Keratinocyte (primary cell): Measurements from ENCODE around the gene BCAS3. TPM values are rescaled to one million over a fixed set of nuclear protein-coding genes. Genes with fewer than 3 reads are reported as not detected.

Experiments used
- DNase-seq: peaks from one replicate; pipeline ENCODE4 v3.0.0-alpha.2; 2011; ENCODE audit warnings: low read depth, missing footprints, low spot score
- FAIRE-seq: peaks from 2 replicates; lab custom pipeline; 2011; peaks lifted over from hg19 to GRCh38; lab: Jason Lieb, UNC
- H2AFZ ChIP-seq: 2 replicates; pipeline ENCODE4 v1.6.0; 2012; ENCODE audit warnings: low read length, control low read depth, inconsistent platforms; ENCODE audit not compliant: control insufficient read depth
- H3K27ac ChIP-seq: 2 replicates; pipeline ENCODE4 v1.5.1; 2011; ENCODE audit warnings: low read length; ENCODE audit not compliant: control insufficient read depth, insufficient read depth
- H3K27me3 ChIP-seq: 3 replicates; pipeline ENCODE4 v1.6.0; 2011; ENCODE audit warnings: low read length; ENCODE audit not compliant: control insufficient read depth, insufficient read depth; ENCODE audit errors: extremely low read depth
- H3K36me3 ChIP-seq, 2 experiments: 2 replicates in 1 of 2; 3 replicates in 1 of 2; pipeline ENCODE4 v1.5.1; 2011; ENCODE audit warnings: low read length in 2 of 2, mild to moderate bottlenecking in 1 of 2; ENCODE audit not compliant: control insufficient read depth in 2 of 2, insufficient read depth in 2 of 2; ENCODE audit errors: extremely low read depth in 1 of 2
- H3K4me1 ChIP-seq: 3 replicates; pipeline ENCODE4 v1.5.1; 2011; ENCODE audit warnings: low read length; ENCODE audit not compliant: control insufficient read depth, insufficient read depth; ENCODE audit errors: extremely low read depth
- H3K4me2 ChIP-seq: 3 replicates; pipeline ENCODE4 v1.6.0; 2011; ENCODE audit warnings: low read depth, low read length; ENCODE audit not compliant: control insufficient read depth, insufficient read depth; ENCODE audit errors: extremely low read depth
- H3K4me3 ChIP-seq, 3 experiments: fragments of 200-600 bp in 1 of 3; sonication (generic) in 1 of 3; 2 replicates in 2 of 3; 3 replicates in 1 of 3; pipeline ENCODE4 v1.5.1; 2011 to 2016; ENCODE audit warnings: low read length in 3 of 3, mild to moderate bottlenecking in 3 of 3, control low read depth in 2 of 3, inconsistent platforms in 1 of 3, low read depth in 1 of 3, mixed read lengths in 1 of 3, mixed run types in 1 of 3, moderate library complexity in 1 of 3; ENCODE audit not compliant: control insufficient read depth in 2 of 3, insufficient read depth in 2 of 3; ENCODE audit errors: extremely low read depth in 1 of 3
- H3K79me2 ChIP-seq: 2 replicates; pipeline ENCODE4 v1.6.0; 2012; ENCODE audit warnings: low read length; ENCODE audit not compliant: control insufficient read depth, insufficient read depth
- H3K9ac ChIP-seq: 3 replicates; pipeline ENCODE4 v1.6.0; 2011; ENCODE audit warnings: low read length; ENCODE audit not compliant: control insufficient read depth, insufficient read depth; ENCODE audit errors: extremely low read depth
- H3K9me1 ChIP-seq: 3 replicates; pipeline ENCODE4 v1.6.0; 2011; ENCODE audit warnings: low read length; ENCODE audit not compliant: control insufficient read depth, insufficient read depth; ENCODE audit errors: extremely low read depth
- H3K9me3 ChIP-seq: 2 replicates; pipeline ENCODE4 v1.5.1; 2012; ENCODE audit warnings: low read depth, low read length; ENCODE audit not compliant: control insufficient read depth
- H4K20me1 ChIP-seq: 3 replicates; pipeline ENCODE4 v1.6.0; 2011; ENCODE audit warnings: low read length; ENCODE audit not compliant: control insufficient read depth, insufficient read depth; ENCODE audit errors: extremely low read depth
- CTCF ChIP-seq, 3 experiments: IDR thresholded peaks in 1 of 3; conservative IDR thresholded peaks in 1 of 3; optimal IDR thresholded peaks in 1 of 3; 2 replicates in 2 of 3; 3 replicates in 1 of 3; pipeline versions ENCODE3 to v1.5.1; 2011; ENCODE audit warnings: low read length in 3 of 3, mild to moderate bottlenecking in 3 of 3, moderate library complexity in 2 of 3, control low read depth in 1 of 3, inconsistent platforms in 1 of 3; ENCODE audit not compliant: insufficient read depth in 2 of 3; ENCODE audit errors: extremely low read depth in 1 of 3
- EZH2 ChIP-seq: IDR thresholded peaks from one replicate; pipeline ENCODE4 v1.6.1; 2012; ENCODE audit warnings: inconsistent platforms, mild to moderate bottlenecking, low read length, moderate library complexity
- dilution Hi-C: fragments of 300-500 bp; cut with MboI; formaldehyde crosslinking; loops from one replicate; pipeline ENCODE4 v1.7.0; 2020; ENCODE audit warnings: low sequenced_read_pairs; ENCODE audit not compliant: extremely low pct_ligation_motif_present
- polyA plus RNA-seq, 5 experiments: library from polyadenylated mRNA; depleted of rRNA in 3 of 5; stranded (reverse) in 3 of 5; stranded (forward) in 1 of 5; unstranded in 1 of 5; fragments of >200 nt; gene quantifications; 1 replicate in 1 of 5; 2 replicates in 3 of 5; 3 replicates in 1 of 5; pipeline versions ENCODE4 v1.2.1 to v1.2.3, GENCODE V29; 2011 to 2012; ENCODE audit warnings: missing spikeins in 2 of 5, low read depth in 1 of 5, low replicate concordance in 1 of 5

BCAS3 gene
- polyA plus RNA-seq, 1 donor (not counting 4 experiments of a cell fraction or from before 2014, with no cell fraction given) = 11.8 TPM

- FAIRE-seq = no peak
- H3K9me3 ChIP-seq = no peaks in the 10 kb centered on the region
- no peaks in the 10 kb centered on the region for H3K36me3 ChIP-seq
- TF ChIP-seq EZH2 = no peak
- no peak for TF ChIP-seq CTCF (optimal IDR thresholded peaks at IDR 0.05 in 1 of 3, IDR thresholded peaks at IDR 0.05 in 1 of 3, conservative IDR thresholded peaks at IDR 0.05 in 1 of 3; ENCODE audit: extremely low read depth in 1 of 3, insufficient read depth in 2 of 3, low read length in 3 of 3)
- no peak overlapping the region for H3K9ac ChIP-seq
- dilution Hi-C loops = no loop called here
- no peak overlapping the region for H3K4me2 ChIP-seq
- H4K20me1 ChIP-seq = no peaks in the 10 kb centered on the region
- H3K4me1 ChIP-seq = no peaks in the 10 kb centered on the region
- DNase-seq = no peak
- H3K4me3 ChIP-seq = no peak overlapping the region
- H3K27ac ChIP-seq = no peak overlapping the region
- no peaks in the 10 kb centered on the region for H3K9me1 ChIP-seq
- no peaks in the 10 kb centered on the region for H3K79me2 ChIP-seq
- H3K27me3 ChIP-seq = no peaks in the 10 kb centered on the region
- H2AFZ ChIP-seq = no peak overlapping the region
Observed at GRCh38 chr17:61084260-61084659, 406.6 kb downstream of the BCAS3 start.

DNA sequence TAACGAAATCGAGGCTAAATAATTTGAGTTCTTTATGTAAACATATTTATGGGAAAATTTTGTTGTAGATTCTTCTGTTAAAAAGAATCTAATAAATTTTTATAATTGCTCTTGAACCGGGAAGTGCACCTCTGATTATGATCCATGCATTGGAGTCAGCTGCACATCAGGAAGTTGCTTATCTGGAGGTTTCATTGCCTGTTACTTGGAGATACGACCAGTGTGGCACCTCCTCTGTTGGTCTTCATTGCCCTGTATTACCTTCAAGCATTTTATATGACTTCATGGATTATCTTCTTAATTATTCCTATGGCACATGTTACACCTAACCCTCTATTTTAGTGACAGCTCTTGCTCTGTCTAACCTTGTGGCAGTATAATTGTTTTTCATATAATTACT lies 409.4 kb downstream of the BCAS3 start:
- H3K27me3 ChIP-seq = no peaks in the 10 kb centered on the region
- no peak overlapping the region for H3K4me3 ChIP-seq
- no peaks in the 10 kb centered on the region for H3K9me3 ChIP-seq
- no peaks in the 10 kb centered on the region for H3K79me2 ChIP-seq
- no peak overlapping the region for H2AFZ ChIP-seq
- H3K9ac ChIP-seq = no peak overlapping the region
- H3K36me3 ChIP-seq = no peaks in the 10 kb centered on the region
- no peaks in the 10 kb centered on the region for H3K4me1 ChIP-seq
- no peaks in the 10 kb centered on the region for H3K9me1 ChIP-seq
- FAIRE-seq (no peak), DNase-seq (no peak)
- H3K27ac ChIP-seq = no peak overlapping the region
- dilution Hi-C loops = no loop called here
- no peaks in the 10 kb centered on the region for H4K20me1 ChIP-seq
- H3K4me2 ChIP-seq = no peak overlapping the region
- TF ChIP-seq CTCF (optimal IDR thresholded peaks at IDR 0.05 in 1 of 3, IDR thresholded peaks at IDR 0.05 in 1 of 3, conservative IDR thresholded peaks at IDR 0.05 in 1 of 3; ENCODE audit: extremely low read depth in 1 of 3, insufficient read depth in 2 of 3, low read length in 3 of 3) = no peak
- no peak for TF ChIP-seq EZH2
